ENCODE data around the gene MAT1A. TPM values are rescaled to one million over a fixed set of nuclear protein-coding genes. Genes with fewer than 3 reads are reported as not detected.

MAT1A gene
- total and polyA plus RNA-seq, 2 of the 13 experiments (the other 11 are each of a cell fraction or from before 2014, with no cell fraction given), result 57.1 to 76.9 TPM

DNA sequence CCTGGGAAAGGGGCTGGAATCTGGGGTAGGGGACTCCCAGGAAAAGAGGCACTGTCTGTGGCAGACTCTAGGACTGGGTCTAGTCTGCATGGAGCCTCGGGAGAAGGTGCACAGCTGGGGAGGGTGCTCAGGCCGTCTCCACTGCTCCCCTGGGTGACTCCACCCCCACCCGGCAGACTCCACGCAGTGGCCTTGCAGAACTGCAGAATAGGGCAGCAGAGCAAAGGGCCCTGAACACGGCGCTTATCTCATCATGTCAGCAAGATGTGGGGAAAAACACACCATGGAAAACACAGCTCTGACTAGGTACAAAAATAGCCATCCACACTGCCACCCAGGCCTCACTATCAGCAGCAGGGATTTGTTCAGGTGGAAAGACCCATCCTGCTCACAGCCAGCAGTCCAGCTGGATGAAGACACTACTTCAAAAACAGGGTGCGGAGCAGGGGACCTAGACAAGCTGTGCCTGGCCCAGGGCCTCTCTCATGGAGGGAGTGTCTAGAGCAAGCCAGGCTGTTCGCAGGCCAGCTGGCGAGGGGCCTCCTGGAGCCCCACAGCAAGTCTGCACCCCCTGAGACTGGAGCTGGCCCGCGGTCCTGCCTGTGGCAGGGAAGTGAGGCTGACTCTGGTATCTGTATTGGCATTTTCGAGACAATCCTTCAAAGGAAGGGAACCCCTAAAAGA, 11.7 kb downstream of the MAT1A start:
- no peak overlapping the region for H3K4me2 ChIP-seq (ENCODE audit: low read depth, low read length)
- H3K9ac ChIP-seq (ENCODE audit: insufficient read depth, low read depth, low read length), result no peak overlapping the region
- DNase-seq (ENCODE audit: low spot score) (no peak), FAIRE-seq (no peak), ATAC-seq (no peak)
- 95% methylated on average over 3 of the region's 12 CpGs for WGBS (ENCODE audit: low lambda C conversion rate)
- no peaks in the 10 kb centered on the region for H4K20me1 ChIP-seq (ENCODE audit: insufficient read depth, low read length)
- H3K4me1 ChIP-seq (ENCODE audit: insufficient read depth, low read length), result peaks cover 44% of the 10 kb centered on the region
- ChIA-PET POLR2A (interaction anchor here (1.4 kb wide), 1 partner anchor 12 kb away, joined by 5 read pairs; the partner anchor contains the start of gene MAT1A), CTCF (ENCODE audit: low intra/inter-chr PET ratio, low total read pairs) (no interaction called here)
- in situ Hi-C loops (cut with HindIII; ENCODE audit: extremely low pct_ligation_motif_present, low pct_unique_long_range_greater_than_20kb), result no loop called here
- no peaks in the 10 kb centered on the region for H3K9me3 ChIP-seq (ENCODE audit: low read length)
- TF ChIP-seq ZNF674 (CRISPR knock-in tag; IDR thresholded peaks at IDR 0.05; ENCODE audit: low read depth) (no peak), ZNF451 (CRISPR knock-in tag; IDR thresholded peaks at IDR 0.05) (no peak), ZBTB7B (CRISPR knock-in tag; IDR thresholded peaks at IDR 0.05) (no peak), MXD4 (CRISPR knock-in tag; IDR thresholded peaks at IDR 0.05) (no peak), TCF7 (IDR thresholded peaks at IDR 0.05; ENCODE audit: low read depth) (no peak), TAF1 (CRISPR knock-in tag; IDR thresholded peaks at IDR 0.05) (no peak), ZNF746 (CRISPR knock-in tag; IDR thresholded peaks at IDR 0.05) (no peak), ZNF460 (CRISPR knock-in tag; IDR thresholded peaks at IDR 0.05; ENCODE audit: borderline replicate concordance) (no peak)
- TF ChIP-seq, protein P1, sequence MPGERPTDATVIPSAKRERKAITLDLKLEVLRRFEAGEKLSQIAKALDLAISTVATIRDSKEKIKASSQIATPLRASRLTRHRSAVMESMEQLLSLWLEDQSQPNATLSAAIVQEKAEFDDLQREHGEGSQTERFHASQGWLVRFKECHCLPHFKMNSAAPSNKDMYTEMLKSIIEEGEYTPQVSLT (CRISPR knock-in tag; IDR thresholded peaks at IDR 0.05; ENCODE audit: borderline replicate concordance, low read depth), result no peak
- TF ChIP-seq, protein P2, sequence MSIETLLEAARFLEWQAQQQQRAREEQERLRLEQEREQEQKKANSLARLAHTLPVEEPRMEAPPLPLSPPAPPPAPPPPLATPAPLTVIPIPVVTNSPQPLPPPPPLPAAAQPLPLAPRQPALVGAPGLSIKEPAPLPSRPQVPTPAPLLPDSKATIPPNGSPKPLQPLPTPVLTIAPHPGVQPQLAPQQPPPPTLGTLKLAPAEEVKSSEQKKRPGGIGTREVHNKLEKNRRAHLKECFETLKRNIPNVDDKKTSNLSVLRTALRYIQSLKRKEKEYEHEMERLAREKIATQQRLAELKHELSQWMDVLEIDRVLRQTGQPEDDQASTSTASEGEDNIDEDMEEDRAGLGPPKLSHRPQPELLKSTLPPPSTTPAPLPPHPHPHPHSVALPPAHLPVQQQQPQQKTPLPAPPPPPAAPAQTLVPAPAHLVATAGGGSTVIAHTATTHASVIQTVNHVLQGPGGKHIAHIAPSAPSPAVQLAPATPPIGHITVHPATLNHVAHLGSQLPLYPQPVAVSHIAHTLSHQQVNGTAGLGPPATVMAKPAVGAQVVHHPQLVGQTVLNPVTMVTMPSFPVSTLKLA (IDR thresholded peaks at IDR 0.05), result no peak
- TF ChIP-seq, protein P3, sequence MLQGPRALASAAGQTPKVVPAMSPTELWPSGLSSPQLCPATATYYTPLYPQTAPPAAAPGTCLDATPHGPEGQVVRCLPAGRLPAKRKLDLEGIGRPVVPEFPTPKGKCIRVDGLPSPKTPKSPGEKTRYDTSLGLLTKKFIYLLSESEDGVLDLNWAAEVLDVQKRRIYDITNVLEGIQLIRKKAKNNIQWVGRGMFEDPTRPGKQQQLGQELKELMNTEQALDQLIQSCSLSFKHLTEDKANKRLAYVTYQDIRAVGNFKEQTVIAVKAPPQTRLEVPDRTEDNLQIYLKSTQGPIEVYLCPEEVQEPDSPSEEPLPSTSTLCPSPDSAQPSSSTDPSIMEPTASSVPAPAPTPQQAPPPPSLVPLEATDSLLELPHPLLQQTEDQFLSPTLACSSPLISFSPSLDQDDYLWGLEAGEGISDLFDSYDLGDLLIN (CRISPR knock-in tag; IDR thresholded peaks at IDR 0.05; ENCODE audit: borderline replicate concordance), result no peak
- no peak overlapping the region for H3K4me3 ChIP-seq (replicated peaks in 1 of 3; ENCODE audit: insufficient read depth in 1 of 3, low read depth in 2 of 3, low read length in 3 of 3)
- peaks cover 12% of the 10 kb centered on the region for H3K79me2 ChIP-seq (ENCODE audit: insufficient read depth, low read length)
- H3K36me3 ChIP-seq (replicated peaks in 1 of 2; ENCODE audit: control insufficient read depth in 1 of 2, insufficient read depth in 2 of 2, low read length in 2 of 2), result peaks cover 18 to 61% of the 10 kb centered on the region in 2 experiments
- H3K27me3 ChIP-seq (ENCODE audit: control insufficient read depth in 1 of 2, insufficient read depth in 2 of 2, low read length in 2 of 2), result no peaks in the 10 kb centered on the region
- H2AFZ ChIP-seq (ENCODE audit: low read length), result no peak overlapping the region
- H3K27ac ChIP-seq (ENCODE audit: extremely low read length, insufficient read depth, low read length), result no peak overlapping the region
- no TSS peak for BruUV-seq (replicated peaks)
- intact Hi-C loops (cut with micrococcal nuclease; ENCODE audit: unreplicated experiment), result no loop called here

Data from HepG2 (cell line).